GM23248 (cell line): ENCODE data around the gene LAMA1.

ENCODE experiments used
- EZH2 ChIP-seq: fragments of 200-600 bp; sonication (generic); IDR thresholded peaks from 2 replicates; pipeline ENCODE4 v1.6.1; 2018; ENCODE audit warnings: antibody characterized with exemption, mild to moderate bottlenecking; ENCODE audit not compliant: insufficient read depth, poor library complexity, severe bottlenecking
- EZH2phosphoT487 ChIP-seq: fragments of 200-600 bp; sonication (generic); IDR thresholded peaks from 2 replicates; pipeline ENCODE4 v1.6.1; 2018; ENCODE audit warnings: antibody characterized with exemption, moderate library complexity, mild to moderate bottlenecking, low read depth; ENCODE audit not compliant: insufficient read depth

GRCh38 chr18:7071600-7071999 lies 46.0 kb downstream of the LAMA1 start:
- TF ChIP-seq EZH2 (no peak), EZH2phosphoT487 (no peak)
